Liver (tissue), 9 donors: ENCODE data around the gene CRBN. TPM values are rescaled to one million over a fixed set of nuclear protein-coding genes. Genes with fewer than 3 reads are reported as not detected.

ENCODE experiments used
- DNase-seq: peaks from one replicate; pipeline ENCODE4 v3.0.0-alpha.2; 2017; ENCODE audit warnings: low spot score
- H3K27ac ChIP-seq, 2 donors: one replicate each; pipeline ENCODE4 v1.7.0; 2013; ENCODE audit warnings: inconsistent platforms in 2 of 2, low read length in 2 of 2, control low read depth in 1 of 2, low read depth in 1 of 2, mild to moderate bottlenecking in 1 of 2
- H3K27me3 ChIP-seq, 4 donors: one replicate each; pipeline versions ENCODE4 v1.6.1 to v1.7.0; 2013; ENCODE audit warnings: low read length in 3 of 4, inconsistent platforms in 1 of 4, mild to moderate bottlenecking in 1 of 4, moderate library complexity in 1 of 4; ENCODE audit not compliant: control insufficient read depth in 4 of 4, insufficient read depth in 4 of 4
- H3K36me3 ChIP-seq, 4 donors: one replicate each; pipeline versions ENCODE4 v1.6.1 to v1.7.0; 2013; ENCODE audit warnings: low read length in 3 of 4, mild to moderate bottlenecking in 3 of 4, low read depth in 1 of 4, moderate library complexity in 1 of 4; ENCODE audit not compliant: control insufficient read depth in 4 of 4, insufficient read depth in 3 of 4
- H3K4me1 ChIP-seq, 4 donors: one replicate each; pipeline versions ENCODE4 v1.6.1 to v1.7.0; 2013; ENCODE audit warnings: low read length in 3 of 4, mild to moderate bottlenecking in 3 of 4, moderate library complexity in 1 of 4; ENCODE audit not compliant: control insufficient read depth in 4 of 4, insufficient read depth in 4 of 4
- H3K4me3 ChIP-seq, 3 donors: one replicate each; pipeline versions ENCODE4 v1.6.1 to v1.7.0; 2013; ENCODE audit warnings: low read length in 3 of 3, control low read depth in 1 of 3, low read depth in 1 of 3, mild to moderate bottlenecking in 1 of 3
- H3K9ac ChIP-seq, 2 donors: one replicate each; pipeline ENCODE4 v1.7.0; 2013; ENCODE audit warnings: low read length in 2 of 2, mild to moderate bottlenecking in 2 of 2, moderate library complexity in 2 of 2, control low read depth in 1 of 2, low read depth in 1 of 2
- H3K9me3 ChIP-seq, 4 donors: one replicate each; pipeline versions ENCODE4 v1.6.1 to v1.7.0; 2013; ENCODE audit warnings: low read length in 3 of 4; ENCODE audit not compliant: control insufficient read depth in 4 of 4
- EGR1 ChIP-seq, 2 donors: IDR thresholded peaks; 2 replicates each; pipeline ENCODE4 v1.6.1; 2016 to 2018; ENCODE audit warnings: antibody characterized with exemption in 2 of 2, low read depth in 2 of 2
- FOXA1 ChIP-seq: IDR thresholded peaks from 2 replicates; pipeline ENCODE4 v1.6.1; 2016; ENCODE audit warnings: antibody characterized with exemption
- FOXA2 ChIP-seq: IDR thresholded peaks from 2 replicates; pipeline ENCODE4 v1.6.1; 2016; ENCODE audit warnings: antibody characterized with exemption
- GABPA ChIP-seq, 2 donors: IDR thresholded peaks in 1 of 2; conservative IDR thresholded peaks in 1 of 2; 2 replicates each; pipeline ENCODE4 v1.6.1; 2016; ENCODE audit warnings: antibody characterized with exemption in 2 of 2, mild to moderate bottlenecking in 1 of 2, moderate library complexity in 1 of 2
- HNF4A ChIP-seq, 2 donors: conservative IDR thresholded peaks; 2 replicates each; pipeline ENCODE4 v1.6.1; 2016; ENCODE audit warnings: antibody characterized with exemption in 2 of 2, mild to moderate bottlenecking in 2 of 2
- HNF4G ChIP-seq: IDR thresholded peaks from 2 replicates; pipeline ENCODE4 v1.6.1; 2016; ENCODE audit warnings: antibody characterized with exemption
- MAX ChIP-seq: IDR thresholded peaks from 2 replicates; pipeline ENCODE4 v1.6.1; 2016; ENCODE audit warnings: antibody characterized with exemption
- NR2F2 ChIP-seq: IDR thresholded peaks from 2 replicates; pipeline ENCODE4 v1.6.1; 2016; ENCODE audit warnings: antibody characterized with exemption
- RAD21 ChIP-seq, 2 donors: IDR thresholded peaks; 2 replicates each; pipeline ENCODE4 v1.6.1; 2016; ENCODE audit warnings: antibody characterized with exemption in 2 of 2, mild to moderate bottlenecking in 2 of 2
- REST ChIP-seq: IDR thresholded peaks from 2 replicates; pipeline ENCODE4 v1.6.1; 2016; ENCODE audit warnings: antibody characterized with exemption, mild to moderate bottlenecking
- RXRA ChIP-seq, 2 donors: IDR thresholded peaks; 2 replicates each; pipeline ENCODE4 v1.6.1; 2017 to 2018; ENCODE audit warnings: antibody characterized with exemption in 2 of 2, mild to moderate bottlenecking in 1 of 2
- SP1 ChIP-seq: IDR thresholded peaks from 2 replicates; pipeline ENCODE4 v1.6.1; 2018; ENCODE audit warnings: antibody characterized with exemption, mild to moderate bottlenecking
- TAF1 ChIP-seq: conservative IDR thresholded peaks from 2 replicates; pipeline ENCODE4 v1.6.1; 2016; ENCODE audit warnings: antibody characterized with exemption, mild to moderate bottlenecking
- YY1 ChIP-seq: IDR thresholded peaks from 2 replicates; pipeline ENCODE4 v1.6.1; 2016; ENCODE audit warnings: antibody characterized with exemption, mild to moderate bottlenecking
- WGBS: extraction: QIAGEN DNeasy Blood & Tissue Kit; methylation state at CpG from one replicate; pipeline ENCODE4 v1.1.7; 2013; 5-methylcytosine and 5-hydroxymethylcytosine counted together
- polyA plus RNA-seq, 2 donors: library from polyadenylated mRNA; stranded (reverse) in 1 of 2; unstranded in 1 of 2; fragments of 200-250 nt in 1 of 2; fragments of >200 nt in 1 of 2; fragmentation: Nextera tagmentation in 1 of 2; extraction: Ambion mirVana in 1 of 2; gene quantifications; one replicate each; pipeline versions ENCODE4 v1.2.1 to v1.2.3, GENCODE V29; 2013 to 2015
- total RNA-seq, 2 donors: library from RNA; depleted of rRNA; stranded (reverse); fragments of >200 nt; gene quantifications; one replicate each; pipeline ENCODE4 v1.2.3, GENCODE V29; 2014
- TF ChIP-seq, protein P1 (sequence below): IDR thresholded peaks from 2 replicates; pipeline ENCODE4 v1.6.1; 2016; ENCODE audit warnings: antibody characterized with exemption
- TF ChIP-seq, protein P2 (sequence below): IDR thresholded peaks from 2 replicates; pipeline ENCODE4 v1.6.1; 2016; ENCODE audit warnings: antibody characterized with exemption
- TF ChIP-seq, protein P3 (sequence below): fragments of 150-350 bp; IDR thresholded peaks from 2 replicates; pipeline ENCODE4 v1.5.1; 2017; ENCODE audit warnings: improper control_type of control experiment, low read depth, low read length; ENCODE audit not compliant: missing input control
- donor health status: healthy.
- donor health status: healthy.
- donor health status: healthy.
- donor health status: healthy.
- donor health status: healthy.

CRBN gene
- total and polyA plus RNA-seq, 4 donors: 14.0 to 57.6 (median 29.4) TPM

DNA sequence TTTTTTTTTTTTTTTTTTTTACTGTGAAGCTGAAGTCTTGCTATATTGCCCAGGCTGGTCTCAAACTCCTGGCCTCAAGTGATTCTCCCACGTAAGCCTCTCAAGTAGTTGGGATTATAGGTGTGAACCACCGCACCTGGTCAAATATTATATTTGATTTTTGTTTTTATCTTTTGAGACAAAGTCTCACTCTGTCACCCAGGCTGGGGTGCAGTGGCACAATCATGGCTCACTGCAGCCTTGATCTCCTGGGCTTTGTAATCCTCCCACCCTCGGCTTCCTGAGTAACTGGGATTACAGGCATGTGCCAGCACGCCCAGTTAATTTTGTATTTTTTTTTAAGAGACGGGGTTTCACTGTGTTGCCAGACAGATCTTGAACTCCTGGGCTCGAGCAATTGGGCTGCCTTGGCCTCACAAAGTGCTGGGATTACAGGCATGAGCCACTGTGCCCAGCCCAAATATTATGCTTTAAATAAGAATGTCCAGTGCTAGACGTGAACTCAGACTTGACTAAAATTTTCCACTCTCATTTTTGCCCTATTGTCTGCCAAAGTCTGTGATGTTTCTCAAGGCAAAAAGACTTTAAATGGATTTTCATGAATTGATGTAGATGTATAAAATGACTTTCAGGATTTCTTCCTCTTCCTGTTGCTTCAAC is 33.4 kb upstream of the CRBN start:
- TF ChIP-seq HNF4A (conservative IDR thresholded peaks at IDR 0.05): no peak
- no peak for TF ChIP-seq REST
- TF ChIP-seq RAD21 (IDR thresholded peaks at IDR 0.05): no peak
- TF ChIP-seq FOXA1: no peak
- TF ChIP-seq EGR1 (IDR thresholded peaks at IDR 0.05; ENCODE audit: low read depth in 2 of 2): no peak
- no peak for TF ChIP-seq HNF4G
- no peak for TF ChIP-seq YY1
- TF ChIP-seq, protein P1, sequence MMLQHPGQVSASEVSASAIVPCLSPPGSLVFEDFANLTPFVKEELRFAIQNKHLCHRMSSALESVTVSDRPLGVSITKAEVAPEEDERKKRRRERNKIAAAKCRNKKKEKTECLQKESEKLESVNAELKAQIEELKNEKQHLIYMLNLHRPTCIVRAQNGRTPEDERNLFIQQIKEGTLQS: no peak
- no peak for TF ChIP-seq NR2F2
- no peak for TF ChIP-seq MAX
- TF ChIP-seq, protein P2, sequence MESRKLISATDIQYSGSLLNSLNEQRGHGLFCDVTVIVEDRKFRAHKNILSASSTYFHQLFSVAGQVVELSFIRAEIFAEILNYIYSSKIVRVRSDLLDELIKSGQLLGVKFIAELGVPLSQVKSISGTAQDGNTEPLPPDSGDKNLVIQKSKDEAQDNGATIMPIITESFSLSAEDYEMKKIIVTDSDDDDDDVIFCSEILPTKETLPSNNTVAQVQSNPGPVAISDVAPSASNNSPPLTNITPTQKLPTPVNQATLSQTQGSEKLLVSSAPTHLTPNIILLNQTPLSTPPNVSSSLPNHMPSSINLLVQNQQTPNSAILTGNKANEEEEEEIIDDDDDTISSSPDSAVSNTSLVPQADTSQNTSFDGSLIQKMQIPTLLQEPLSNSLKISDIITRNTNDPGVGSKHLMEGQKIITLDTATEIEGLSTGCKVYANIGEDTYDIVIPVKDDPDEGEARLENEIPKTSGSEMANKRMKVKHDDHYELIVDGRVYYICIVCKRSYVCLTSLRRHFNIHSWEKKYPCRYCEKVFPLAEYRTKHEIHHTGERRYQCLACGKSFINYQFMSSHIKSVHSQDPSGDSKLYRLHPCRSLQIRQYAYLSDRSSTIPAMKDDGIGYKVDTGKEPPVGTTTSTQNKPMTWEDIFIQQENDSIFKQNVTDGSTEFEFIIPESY: no peak
- no peak for TF ChIP-seq FOXA2
- TF ChIP-seq, protein P3, sequence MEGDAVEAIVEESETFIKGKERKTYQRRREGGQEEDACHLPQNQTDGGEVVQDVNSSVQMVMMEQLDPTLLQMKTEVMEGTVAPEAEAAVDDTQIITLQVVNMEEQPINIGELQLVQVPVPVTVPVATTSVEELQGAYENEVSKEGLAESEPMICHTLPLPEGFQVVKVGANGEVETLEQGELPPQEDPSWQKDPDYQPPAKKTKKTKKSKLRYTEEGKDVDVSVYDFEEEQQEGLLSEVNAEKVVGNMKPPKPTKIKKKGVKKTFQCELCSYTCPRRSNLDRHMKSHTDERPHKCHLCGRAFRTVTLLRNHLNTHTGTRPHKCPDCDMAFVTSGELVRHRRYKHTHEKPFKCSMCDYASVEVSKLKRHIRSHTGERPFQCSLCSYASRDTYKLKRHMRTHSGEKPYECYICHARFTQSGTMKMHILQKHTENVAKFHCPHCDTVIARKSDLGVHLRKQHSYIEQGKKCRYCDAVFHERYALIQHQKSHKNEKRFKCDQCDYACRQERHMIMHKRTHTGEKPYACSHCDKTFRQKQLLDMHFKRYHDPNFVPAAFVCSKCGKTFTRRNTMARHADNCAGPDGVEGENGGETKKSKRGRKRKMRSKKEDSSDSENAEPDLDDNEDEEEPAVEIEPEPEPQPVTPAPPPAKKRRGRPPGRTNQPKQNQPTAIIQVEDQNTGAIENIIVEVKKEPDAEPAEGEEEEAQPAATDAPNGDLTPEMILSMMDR: no peak
- no peak for TF ChIP-seq SP1
- no peak for TF ChIP-seq TAF1
- no peak for TF ChIP-seq RXRA (IDR thresholded peaks at IDR 0.05)
- no peak for TF ChIP-seq GABPA (IDR thresholded peaks at IDR 0.05 in 1 of 2, conservative IDR thresholded peaks at IDR 0.05 in 1 of 2)
- Histone ChIP-seq H3K9ac (no peak overlapping the region), H3K27ac (no peak overlapping the region), H3K4me1 (no peaks in the 10 kb centered on the region), H3K27me3 (no peaks in the 10 kb centered on the region), H3K9me3 (no peaks in the 10 kb centered on the region), H3K36me3 (no peaks in the 10 kb centered on the region), H3K4me3 (no peak overlapping the region)
- whole genome bisulfite sequencing: 73% methylated on average over 7 of the region's 7 CpGs
- DNase-seq: no peak
